Memory B cell (primary cell): ENCODE results near the gene ABCC8.

ENCODE experiments used
- ATAC-seq: fragments of 150-1000 bp; cut with Tn5 transposase; 2 replicates; pipeline ENCODE4 v1.10.0; 2021; ENCODE audit warnings: low read depth, mild to moderate bottlenecking, moderate library complexity
- DNase-seq, 2 donors: peaks; one replicate each; pipeline ENCODE4 v3.0.0; 2022; ENCODE audit warnings: low spot score in 2 of 2
- H3K27ac Mint-ChIP-seq: one replicate; pipeline ENCODE4 v1.8.0; 2022; ENCODE audit warnings: mild to moderate bottlenecking, moderate library complexity, mixed read lengths
- H3K27me3 Mint-ChIP-seq: one replicate; pipeline ENCODE4 v1.8.0; 2022; ENCODE audit warnings: mixed read lengths
- H3K36me3 Mint-ChIP-seq: one replicate; pipeline ENCODE4 v1.8.0; 2022; ENCODE audit warnings: mild to moderate bottlenecking, mixed read lengths
- H3K4me1 Mint-ChIP-seq: one replicate; pipeline ENCODE4 v1.8.0; 2022; ENCODE audit warnings: mixed read lengths
- H3K4me3 Mint-ChIP-seq: one replicate; pipeline ENCODE4 v1.8.0; 2022; ENCODE audit warnings: mild to moderate bottlenecking, moderate library complexity, mixed read lengths
- H3K9me3 Mint-ChIP-seq: one replicate; pipeline ENCODE4 v1.8.0; 2022; ENCODE audit warnings: mixed read lengths

ABCC8 gene

GRCh38 chr11:17494019-17494418 is 17.4 kb upstream of the ABCC8 start:
- no peaks in the 10 kb centered on the region for H3K4me1 Mint-ChIP-seq
- no peak overlapping the region for H3K4me3 Mint-ChIP-seq
- peaks cover 18% of the 10 kb centered on the region for H3K27me3 Mint-ChIP-seq
- no peaks in the 10 kb centered on the region for H3K36me3 Mint-ChIP-seq
- DNase-seq = no peak
- no peak for ATAC-seq
- H3K9me3 Mint-ChIP-seq = no peaks in the 10 kb centered on the region
- no peak overlapping the region for H3K27ac Mint-ChIP-seq

- Mint-ChIP-seq H3K27me3 (peaks cover 21% of the 10 kb centered on the region), H3K4me3 (no peak overlapping the region), H3K36me3 (no peaks in the 10 kb centered on the region), H3K9me3 (no peaks in the 10 kb centered on the region), H3K27ac (no peak overlapping the region), H3K4me1 (no peaks in the 10 kb centered on the region)
- ATAC-seq (no peak), DNase-seq (no peak)
Measured at GRCh38 chr11:17490938-17491337, 14.3 kb upstream of the ABCC8 start.

- Mint-ChIP-seq H3K4me1 (no peaks in the 10 kb centered on the region), H3K27me3 (peaks cover 19% of the 10 kb centered on the region), H3K4me3 (no peak overlapping the region), H3K36me3 (no peaks in the 10 kb centered on the region), H3K9me3 (no peaks in the 10 kb centered on the region), H3K27ac (no peak overlapping the region)
- DNase-seq (no peak), ATAC-seq (no peak)
Measured at GRCh38 chr11:17490232-17490631, 13.6 kb upstream of the ABCC8 start.

- no peak for DNase-seq
- Mint-ChIP-seq H3K9me3 (no peaks in the 10 kb centered on the region), H3K27ac (no peak overlapping the region), H3K4me3 (no peak overlapping the region), H3K36me3 (no peaks in the 10 kb centered on the region), H3K4me1 (no peaks in the 10 kb centered on the region), H3K27me3 (peaks cover 19% of the 10 kb centered on the region)
- ATAC-seq = no peak
Measured at GRCh38 chr11:17489751-17490150, 13.1 kb upstream of the ABCC8 start.

- H3K9me3 Mint-ChIP-seq = peaks cover 3% of the 10 kb centered on the region
- ATAC-seq = no peak
- peaks cover under 1% of the 10 kb centered on the region for H3K36me3 Mint-ChIP-seq
Measured at GRCh38 chr11:17488563-17488962, 11.9 kb upstream of the ABCC8 start.

GRCh38 chr11:17486646-17487045 is 10.0 kb upstream of the ABCC8 start:
- no peak for DNase-seq
- H3K9me3 Mint-ChIP-seq = peaks cover 5% of the 10 kb centered on the region
- no peak overlapping the region for H3K27ac Mint-ChIP-seq
- no peaks in the 10 kb centered on the region for H3K4me1 Mint-ChIP-seq
- H3K27me3 Mint-ChIP-seq = peaks cover 23% of the 10 kb centered on the region
- no peak overlapping the region for H3K4me3 Mint-ChIP-seq
- H3K36me3 Mint-ChIP-seq = peaks cover 3% of the 10 kb centered on the region
- ATAC-seq = no peak

More at GRCh38 chr11:17488563-17488962, 11.9 kb upstream of the ABCC8 start:
- DNase-seq = no peak
- H3K4me1 Mint-ChIP-seq = no peaks in the 10 kb centered on the region
- no peak overlapping the region for H3K27ac Mint-ChIP-seq
- no peak overlapping the region for H3K4me3 Mint-ChIP-seq
- peaks cover 23% of the 10 kb centered on the region for H3K27me3 Mint-ChIP-seq

GRCh38 chr11:17483505-17483904 is 6.9 kb upstream of the ABCC8 start:
- peaks cover 15% of the 10 kb centered on the region for H3K27me3 Mint-ChIP-seq
- ATAC-seq = no peak
- no peak overlapping the region for H3K27ac Mint-ChIP-seq
- H3K36me3 Mint-ChIP-seq = peaks cover 3% of the 10 kb centered on the region
- H3K9me3 Mint-ChIP-seq = peaks cover 5% of the 10 kb centered on the region
- no peaks in the 10 kb centered on the region for H3K4me1 Mint-ChIP-seq
- H3K4me3 Mint-ChIP-seq = no peak overlapping the region
- DNase-seq = no peak

GRCh38 chr11:17481905-17482304 is 5.3 kb upstream of the ABCC8 start:
- Mint-ChIP-seq H3K4me3 (no peak overlapping the region), H3K36me3 (peaks cover 3% of the 10 kb centered on the region), H3K9me3 (peaks cover 5% of the 10 kb centered on the region), H3K27ac (no peak overlapping the region), H3K27me3 (peaks cover 17% of the 10 kb centered on the region), H3K4me1 (no peaks in the 10 kb centered on the region)
- ATAC-seq = no peak
- DNase-seq = no peak

GRCh38 chr11:17479284-17480214 is 2.9 kb upstream of the ABCC8 start:
- no peak for ATAC-seq
- no peaks in the 10 kb centered on the region for H3K4me1 Mint-ChIP-seq
- peaks cover 5% of the 10 kb centered on the region for H3K9me3 Mint-ChIP-seq
- no peak overlapping the region for H3K27ac Mint-ChIP-seq
- peaks cover 25% of the 10 kb centered on the region for H3K27me3 Mint-ChIP-seq
- no peak overlapping the region for H3K4me3 Mint-ChIP-seq
- no peak for DNase-seq
- peaks cover 3% of the 10 kb centered on the region for H3K36me3 Mint-ChIP-seq

- Mint-ChIP-seq H3K4me3 (no peak overlapping the region), H3K4me1 (no peaks in the 10 kb centered on the region), H3K9me3 (no peaks in the 10 kb centered on the region), H3K36me3 (no peaks in the 10 kb centered on the region), H3K27ac (no peak overlapping the region), H3K27me3 (peaks cover 28% of the 10 kb centered on the region)
- DNase-seq (no peak), ATAC-seq (no peak)
Measured at GRCh38 chr11:17478070-17478469, 1.4 kb upstream of the ABCC8 start.

GRCh38 chr11:17477361-17477760 is 716 bp upstream of the ABCC8 start:
- no peak for ATAC-seq
- Mint-ChIP-seq H3K4me1 (no peaks in the 10 kb centered on the region), H3K27me3 (peaks cover 28% of the 10 kb centered on the region), H3K9me3 (no peaks in the 10 kb centered on the region), H3K27ac (no peak overlapping the region), H3K4me3 (no peak overlapping the region), H3K36me3 (no peaks in the 10 kb centered on the region)
- no peak for DNase-seq

- H3K27ac Mint-ChIP-seq = no peak overlapping the region
- H3K4me3 Mint-ChIP-seq = no peak overlapping the region
- no peak for ATAC-seq
- DNase-seq = no peak
- peaks cover 28% of the 10 kb centered on the region for H3K27me3 Mint-ChIP-seq
- no peaks in the 10 kb centered on the region for H3K36me3 Mint-ChIP-seq
- H3K9me3 Mint-ChIP-seq = no peaks in the 10 kb centered on the region
- H3K4me1 Mint-ChIP-seq = no peaks in the 10 kb centered on the region
Measured at GRCh38 chr11:17477084-17477333, 364 bp upstream of the ABCC8 start.

GRCh38 chr11:17475666-17476316 is 854 bp downstream of the ABCC8 start:
- no peaks in the 10 kb centered on the region for H3K9me3 Mint-ChIP-seq
- no peak overlapping the region for H3K27ac Mint-ChIP-seq
- H3K27me3 Mint-ChIP-seq = peaks cover 28% of the 10 kb centered on the region
- H3K4me3 Mint-ChIP-seq = no peak overlapping the region
- H3K4me1 Mint-ChIP-seq = no peaks in the 10 kb centered on the region
- H3K36me3 Mint-ChIP-seq = no peaks in the 10 kb centered on the region
- no peak for DNase-seq
- no peak for ATAC-seq

GRCh38 chr11:17473071-17473744 is 3.4 kb downstream of the ABCC8 start:
- Mint-ChIP-seq H3K4me1 (no peaks in the 10 kb centered on the region), H3K27ac (no peak overlapping the region), H3K4me3 (no peak overlapping the region), H3K9me3 (no peaks in the 10 kb centered on the region), H3K36me3 (no peaks in the 10 kb centered on the region), H3K27me3 (peaks cover 26% of the 10 kb centered on the region)
- no peak for DNase-seq
- ATAC-seq = no peak
